ENCODE data around the gene BBIP1. TPM values are rescaled to one million over a fixed set of nuclear protein-coding genes. Genes with fewer than 3 reads are reported as not detected.

BBIP1 gene
- total and polyA plus RNA-seq, 11 donors, result 19.3 to 32.4 (median 25.8) TPM

- TF ChIP-seq CTCF (IDR thresholded peaks at IDR 0.05), result no peak
- TF ChIP-seq POLR2A (IDR thresholded peaks at IDR 0.05), result no peak
- ATAC-seq (no peak), DNase-seq (no peak)
- Histone ChIP-seq H3K9me3 (no peaks in the 10 kb centered on the region), H3K36me3 (peaks cover 0 to 3% (median 0%) of the 10 kb centered on the region in 9 donors), H3K27ac (no peak overlapping the region), H3K4me3 (no peak overlapping the region), H3K4me1 (peaks cover 0 to 46% (median 30%) of the 10 kb centered on the region in 12 donors), H3K27me3 (no peaks in the 10 kb centered on the region)
- intact Hi-C loops (cut with DNase I), result no loop called here
- 45 to 100% (median 96%) methylated on average over 1 of the region's 1 CpG for WGBS, 4 donors
Observed at GRCh38 chr10:110960333-110960712, 41.3 kb upstream of the BBIP1 start.

DNA sequence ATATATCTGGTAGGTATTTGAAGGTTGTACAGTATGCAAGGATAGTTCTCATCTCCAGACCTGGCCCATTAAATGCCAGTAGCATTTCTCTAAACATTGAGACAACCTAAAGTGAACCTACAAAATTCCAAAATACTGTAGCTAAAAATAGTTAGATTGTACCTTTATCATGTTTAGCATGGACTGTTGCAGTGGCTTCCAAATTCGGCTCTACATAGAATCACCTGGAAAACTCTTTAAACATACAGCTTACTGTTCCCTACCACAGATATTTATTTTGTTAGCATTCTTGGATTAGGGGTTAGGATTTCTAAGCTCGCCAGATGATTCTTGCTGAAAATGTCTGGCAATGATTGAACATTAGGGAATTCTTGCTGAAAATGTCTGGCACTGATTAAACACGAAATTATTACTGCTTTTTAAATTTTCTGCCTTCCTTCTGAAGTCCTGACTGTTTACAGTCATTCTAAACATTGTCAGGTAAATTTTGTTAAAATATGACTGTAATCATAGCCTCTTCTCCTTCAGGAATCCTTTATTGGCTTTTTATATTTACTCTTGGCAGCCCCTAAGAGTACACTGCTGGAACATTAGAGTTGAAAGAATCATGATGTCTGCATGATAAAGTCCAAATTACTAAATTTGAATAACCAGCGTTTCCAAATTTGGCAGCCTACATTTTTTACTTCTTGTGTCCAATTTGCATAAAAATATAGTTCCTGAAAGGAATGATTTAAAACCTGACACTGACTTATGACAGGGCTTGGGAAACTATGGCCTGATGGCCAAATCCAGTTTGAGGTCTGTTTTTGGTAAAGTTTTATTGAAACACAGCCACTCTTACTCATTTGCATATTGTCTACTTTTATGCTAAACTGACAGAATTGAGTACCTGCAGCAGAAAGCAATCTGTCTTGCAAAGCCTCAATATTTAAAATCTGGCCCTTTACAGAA, 40.7 kb upstream of the BBIP1 start:
- 17 to 36% (median 34%) methylated on average over 4 of the region's 4 CpGs for WGBS, 4 donors
- Histone ChIP-seq H3K27ac (peak overlapping the region in 8 of 12 donors; percentile 3 to 49 (median 16)), H3K4me3 (no peak overlapping the region), H3K4me1 (peaks cover 0 to 41% (median 29%) of the 10 kb centered on the region in 12 donors), H3K27me3 (no peaks in the 10 kb centered on the region), H3K36me3 (peaks cover 0 to 2% (median 0%) of the 10 kb centered on the region in 9 donors), H3K9me3 (no peaks in the 10 kb centered on the region)
- intact Hi-C loops (cut with DNase I), result no loop called here
- DNase-seq (no peak), ATAC-seq (peak in 3 of 4 donors; percentile 16 to 52 (median 36))
- TF ChIP-seq POLR2A (IDR thresholded peaks at IDR 0.05), result no peak
- TF ChIP-seq CTCF (IDR thresholded peaks at IDR 0.05), result no peak

GRCh38 chr10:110957606-110958005, 38.6 kb upstream of the BBIP1 start:
- DNase-seq, result no peak
- ATAC-seq, result no peak
- TF ChIP-seq CTCF (IDR thresholded peaks at IDR 0.05), result no peak
- no peak for TF ChIP-seq POLR2A (IDR thresholded peaks at IDR 0.05)
- peaks cover 0 to 33% (median 24%) of the 10 kb centered on the region in 12 donors for H3K4me1 ChIP-seq
- intact Hi-C loops (cut with DNase I), result no loop called here
- no peak overlapping the region for H3K4me3 ChIP-seq
- H3K27me3 ChIP-seq, result no peaks in the 10 kb centered on the region
- 27 to 56% (median 45%) methylated on average over 1 of the region's 1 CpG for WGBS, 4 donors
- H3K27ac ChIP-seq, result no peak overlapping the region
- H3K36me3 ChIP-seq, result peaks cover 0 to 3% (median 0%) of the 10 kb centered on the region in 9 donors
- no peaks in the 10 kb centered on the region for H3K9me3 ChIP-seq

DNA sequence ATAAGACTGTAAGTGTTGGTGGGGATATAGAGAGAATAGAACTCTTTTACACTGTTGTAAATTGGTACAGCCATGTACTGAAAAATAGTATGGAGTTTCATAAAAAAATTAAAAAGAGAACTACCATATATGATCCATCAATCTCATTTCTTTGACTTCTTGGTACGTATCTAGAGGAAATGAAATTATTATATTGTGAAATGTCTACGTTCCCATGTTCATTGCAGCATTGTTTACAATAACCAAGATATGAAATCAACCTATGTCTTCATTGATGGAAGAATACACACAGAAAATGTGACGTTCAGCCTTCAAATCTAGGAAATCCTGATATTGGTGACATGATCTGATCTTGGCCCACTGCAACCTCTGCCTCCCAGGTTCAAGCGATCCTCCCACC, 32.4 kb upstream of the BBIP1 start:
- DNase-seq, result no peak
- no peak overlapping the region for H3K4me3 ChIP-seq
- peaks cover 0 to 13% (median 0%) of the 10 kb centered on the region in 12 donors for H3K4me1 ChIP-seq
- ATAC-seq, result no peak
- intact Hi-C loops (cut with DNase I), result no loop called here
- no peaks in the 10 kb centered on the region for H3K27me3 ChIP-seq
- TF ChIP-seq POLR2A (IDR thresholded peaks at IDR 0.05), result no peak
- no peak for TF ChIP-seq CTCF (IDR thresholded peaks at IDR 0.05)
- no peaks in the 10 kb centered on the region for H3K9me3 ChIP-seq
- no peak overlapping the region for H3K27ac ChIP-seq
- 92 to 96% (median 95%) methylated on average over 4 of the region's 4 CpGs for WGBS, 4 donors
- H3K36me3 ChIP-seq, result peaks cover 0 to 6% (median 0%) of the 10 kb centered on the region in 9 donors

All from heart left ventricle (tissue), 16 donors.